DMS79 (cell line): ENCODE measurements around the gene TMEM132D.

Experiments used
- DNase-seq: peaks from one replicate; lab custom pipeline; 2025; lab: John Stamatoyannopoulos, UW

The TMEM132D gene

DNA sequence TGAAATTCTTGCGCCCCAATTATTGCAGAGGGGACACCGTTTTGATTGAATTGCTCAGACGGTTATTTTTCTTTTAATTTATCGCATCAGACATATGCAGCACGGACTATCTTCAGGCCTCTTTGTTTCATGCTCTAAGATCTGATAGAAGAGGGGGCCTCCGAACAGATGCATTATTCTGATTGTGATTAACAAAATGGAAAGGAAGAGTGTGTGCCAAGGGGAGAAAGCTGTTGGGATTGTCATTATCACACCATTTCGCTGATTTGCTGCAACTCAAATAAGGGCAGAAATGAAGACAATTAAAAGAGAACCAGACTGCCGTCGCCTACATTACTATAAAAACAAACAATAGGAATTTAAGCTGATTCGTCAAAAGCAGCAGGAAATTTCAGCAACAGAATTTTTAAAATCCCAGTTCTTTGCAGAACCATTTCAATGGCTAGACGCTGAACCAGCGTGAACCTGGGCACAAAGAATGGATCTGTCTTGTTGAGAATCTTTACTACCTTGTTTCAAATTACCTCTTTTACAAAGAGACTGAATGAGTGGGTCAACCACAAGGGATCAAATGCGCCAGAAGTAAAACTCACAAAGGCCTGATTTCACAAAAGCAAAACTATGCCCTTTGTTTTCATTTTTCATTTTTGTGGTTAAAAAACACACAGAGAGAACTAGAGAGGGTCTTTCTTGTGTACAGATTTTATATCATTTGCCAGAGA lies 30.6 kb downstream of the TMEM132D start:
- DNase-seq, result no peak

DNA sequence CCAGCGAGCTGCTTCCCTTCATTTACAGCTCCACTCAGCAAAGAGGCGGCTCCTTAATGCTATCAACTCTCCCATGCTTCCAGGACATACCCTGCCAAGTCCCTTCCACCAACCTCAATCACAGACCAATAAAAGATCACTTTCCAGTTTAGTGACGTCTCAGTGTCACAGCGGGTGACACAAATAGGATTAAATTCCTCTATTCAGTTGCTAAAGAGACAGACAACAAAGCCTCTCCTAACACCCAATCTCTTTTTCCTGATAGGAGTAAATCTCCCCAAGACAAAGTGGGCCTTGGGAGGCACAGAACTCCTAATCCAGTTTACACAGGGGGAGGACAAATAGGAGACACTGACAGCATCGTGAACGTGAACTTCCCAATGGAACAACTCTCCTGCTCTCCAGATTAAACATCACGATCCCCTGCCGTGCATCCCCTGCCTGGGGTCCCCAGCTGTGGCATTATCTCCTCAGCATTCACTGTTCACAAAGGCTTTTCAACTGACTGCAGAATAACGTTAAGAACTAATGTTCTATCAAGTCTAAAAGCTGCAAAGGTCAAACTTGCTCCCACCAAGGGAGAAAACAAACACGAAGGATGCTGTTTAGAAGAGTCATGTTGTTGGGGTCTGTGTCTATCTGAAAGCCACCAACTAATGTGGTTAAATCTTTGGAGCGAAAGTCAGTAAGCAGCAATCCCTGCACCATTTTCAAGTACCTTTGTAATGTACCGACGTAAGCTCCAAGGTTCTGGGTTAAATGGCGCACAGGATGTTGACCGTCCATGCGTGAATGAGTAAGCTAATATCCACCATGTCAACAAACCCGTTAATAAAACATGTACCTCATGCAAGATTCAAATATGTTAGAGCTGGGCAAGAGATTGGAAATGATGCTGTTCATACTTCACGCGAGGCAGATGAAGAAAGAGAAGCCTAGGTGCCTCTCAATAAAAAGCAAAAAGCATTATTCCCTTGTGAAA lies 31.5 kb downstream of the TMEM132D start:
- no peak for DNase-seq

DNA sequence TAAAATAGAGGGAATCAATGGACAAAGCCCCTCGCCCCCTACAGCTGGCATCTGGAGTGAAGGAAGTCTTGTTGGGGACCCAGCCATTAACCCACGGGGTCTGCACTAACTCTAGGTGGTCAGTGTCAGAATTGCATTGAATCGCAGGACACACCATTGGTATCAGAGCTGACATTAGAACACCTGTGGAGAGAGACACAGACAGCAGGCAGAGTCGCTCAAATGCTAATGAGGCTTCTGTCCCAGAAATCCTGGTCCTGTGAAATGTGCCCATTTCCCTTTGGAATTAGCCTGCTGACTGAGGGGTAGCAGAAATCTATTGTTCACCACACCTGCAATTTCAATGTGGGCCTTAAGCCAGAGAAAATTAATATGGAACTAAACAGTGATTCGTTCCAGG lies 33.0 kb downstream of the TMEM132D start:
- DNase-seq, result no peak

DNA sequence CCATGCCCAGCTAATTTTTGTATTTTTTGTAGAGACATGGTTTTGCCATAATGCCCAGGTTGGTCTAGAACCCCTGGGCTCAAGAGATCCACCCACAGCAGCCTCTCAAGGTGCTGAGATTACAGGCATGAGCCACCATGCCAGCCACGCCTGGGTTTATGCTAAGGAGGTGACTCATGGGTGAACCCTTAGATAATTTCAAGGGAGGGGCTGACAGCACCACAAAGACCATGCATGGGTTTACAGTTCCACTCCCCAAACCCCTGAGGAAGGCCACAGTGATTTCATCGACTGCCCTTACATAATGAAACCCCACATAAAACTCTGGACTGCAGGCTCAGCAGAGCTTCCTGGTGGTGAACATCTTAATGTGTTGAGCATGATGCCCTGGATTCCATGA lies 33.7 kb downstream of the TMEM132D start:
- no peak for DNase-seq

DNA sequence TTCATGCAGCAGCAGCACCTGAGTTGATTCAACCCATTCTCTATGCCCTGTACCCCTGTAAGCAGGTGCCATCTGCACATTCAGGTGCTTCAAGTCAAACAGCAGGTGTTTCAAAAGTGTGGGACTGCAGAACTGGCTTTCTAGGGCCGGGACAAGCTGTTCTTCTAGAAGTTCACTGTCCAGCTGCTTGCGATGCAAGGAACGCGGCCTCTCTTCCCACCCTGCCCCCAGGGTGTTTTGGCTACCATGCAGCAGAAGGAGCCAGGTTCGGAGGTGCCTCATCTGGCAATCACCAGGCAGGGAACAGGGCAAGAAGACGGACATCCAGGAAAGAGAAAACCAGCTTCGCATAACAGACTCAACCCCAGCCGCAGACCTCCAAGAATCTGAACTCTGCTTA lies 35.2 kb downstream of the TMEM132D start:
- no peak for DNase-seq

DNA sequence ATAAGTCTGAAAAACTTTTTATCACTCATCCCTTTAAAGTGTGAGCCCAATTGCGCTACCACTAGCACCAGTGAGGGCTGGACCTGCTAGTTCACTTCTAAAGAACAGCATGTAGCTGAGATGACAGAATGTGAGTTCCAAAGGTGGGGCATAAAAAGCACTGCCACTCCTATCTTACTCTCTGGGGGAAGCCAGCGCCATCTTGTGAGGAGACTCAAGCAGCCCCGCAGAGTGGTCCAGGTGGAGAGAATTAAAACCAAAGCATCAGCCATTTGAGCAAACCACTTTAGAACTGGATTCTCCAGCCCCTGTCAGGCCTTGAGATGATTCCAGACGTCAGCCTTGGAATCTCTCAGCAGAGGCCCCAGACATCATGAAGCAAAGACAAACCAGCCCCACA lies 39.9 kb downstream of the TMEM132D start:
- DNase-seq, result no peak

DNA sequence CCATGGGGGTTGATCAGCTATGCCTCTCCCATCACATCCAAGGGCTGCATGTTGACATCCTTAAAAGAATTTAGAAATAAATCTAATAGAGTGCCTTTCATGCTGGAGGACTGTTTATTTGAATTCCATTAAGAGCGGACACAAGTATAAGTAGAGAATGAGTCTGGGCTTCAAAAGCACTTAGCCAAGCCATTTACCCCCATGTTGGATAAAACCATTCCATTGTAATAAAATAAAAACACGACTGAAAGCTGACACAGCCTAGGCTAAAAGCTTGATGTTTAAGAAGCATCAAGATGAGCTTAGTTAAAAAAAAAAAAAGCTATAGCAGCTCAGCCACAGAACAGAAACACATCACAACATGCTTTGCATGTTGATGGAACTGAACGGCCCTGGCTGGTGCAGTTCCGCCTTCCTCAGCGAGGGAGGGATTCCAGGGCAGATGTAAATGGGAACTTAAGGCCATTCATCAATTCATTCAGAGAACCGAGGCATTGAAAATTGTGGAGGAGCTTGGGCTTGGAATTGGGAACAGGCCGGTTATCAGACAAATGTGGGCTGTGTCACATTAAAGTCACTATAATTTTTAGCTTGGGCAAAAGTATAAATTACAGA lies 41.2 kb downstream of the TMEM132D start:
- peak; percentile 70 for DNase-seq

DNA sequence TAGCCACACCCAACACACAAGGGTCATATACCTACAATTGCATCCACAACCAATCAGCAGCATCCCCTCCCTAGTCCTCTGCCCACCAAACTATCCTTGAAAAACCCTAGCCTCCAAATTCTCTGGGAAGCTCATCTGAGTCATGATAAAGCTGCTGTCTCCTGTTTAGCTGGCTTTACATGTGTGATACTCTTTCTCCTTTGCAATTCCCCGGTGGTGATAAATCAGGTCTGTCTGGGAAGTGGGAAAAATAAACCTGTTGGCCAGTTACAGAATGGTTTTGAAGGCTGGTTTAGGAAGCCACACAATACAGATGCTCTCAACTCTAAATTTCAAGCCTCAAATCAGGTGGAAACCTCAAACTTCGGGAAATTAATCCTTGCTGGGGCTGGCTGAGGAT lies 41.9 kb downstream of the TMEM132D start:
- DNase-seq, result no peak

DNA sequence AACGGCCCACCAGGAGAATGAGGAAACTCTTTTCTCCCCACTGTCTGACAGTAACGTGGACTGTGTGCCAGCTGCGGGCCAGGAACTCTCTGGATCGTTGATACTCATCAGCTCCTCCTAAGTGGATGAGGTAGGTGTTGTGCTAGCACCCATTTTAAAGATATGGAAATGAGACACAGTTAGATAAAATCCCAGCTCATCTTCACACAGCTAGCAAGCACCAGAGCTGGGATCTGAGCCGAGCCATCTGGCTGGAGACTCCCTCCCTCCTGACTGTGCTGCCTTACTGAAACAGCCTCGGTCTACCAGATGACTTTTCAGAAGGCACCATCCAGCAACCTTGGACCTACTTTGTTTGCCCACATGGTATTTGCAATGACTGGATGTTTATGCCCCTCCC lies 49.2 kb downstream of the TMEM132D start:
- no peak for DNase-seq

DNA sequence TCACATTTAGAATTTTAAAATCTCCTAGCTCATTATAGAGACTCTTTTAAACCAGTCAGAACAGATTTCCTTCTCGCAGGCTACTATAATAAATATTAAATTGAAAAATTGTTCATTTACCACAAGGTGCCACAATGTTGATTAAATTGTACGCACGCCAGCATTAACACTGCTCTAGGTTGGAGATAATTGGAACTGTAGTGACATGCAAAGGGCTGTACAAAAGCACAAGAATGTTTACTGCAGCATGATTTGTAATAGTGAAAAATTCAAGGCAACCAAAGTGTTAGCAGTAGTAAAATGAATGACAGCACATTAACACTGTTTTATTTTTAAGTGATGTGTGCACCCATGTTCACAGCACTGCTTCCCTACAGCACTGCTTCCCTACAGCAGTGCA lies 52.5 kb downstream of the TMEM132D start:
- no peak for DNase-seq

DNA sequence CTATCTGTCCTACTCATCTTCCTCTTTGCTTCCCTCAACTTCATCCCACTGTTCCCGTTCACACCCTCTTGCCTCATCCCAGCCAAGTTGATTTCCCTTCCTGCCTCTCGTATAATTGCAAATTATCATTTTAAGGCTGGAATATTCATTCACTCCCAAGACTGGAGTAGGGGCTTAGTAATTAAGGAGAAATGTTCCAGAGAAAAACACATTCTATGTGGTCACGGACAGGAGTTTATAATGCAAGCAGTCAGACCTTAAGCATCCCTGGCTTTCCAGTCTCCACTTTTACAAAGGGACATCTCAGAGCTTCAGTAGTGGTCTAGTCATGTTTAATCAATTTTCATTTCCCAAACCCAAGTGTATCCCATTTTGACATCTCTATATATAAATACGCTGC lies 54.9 kb downstream of the TMEM132D start:
- no peak for DNase-seq

DNA sequence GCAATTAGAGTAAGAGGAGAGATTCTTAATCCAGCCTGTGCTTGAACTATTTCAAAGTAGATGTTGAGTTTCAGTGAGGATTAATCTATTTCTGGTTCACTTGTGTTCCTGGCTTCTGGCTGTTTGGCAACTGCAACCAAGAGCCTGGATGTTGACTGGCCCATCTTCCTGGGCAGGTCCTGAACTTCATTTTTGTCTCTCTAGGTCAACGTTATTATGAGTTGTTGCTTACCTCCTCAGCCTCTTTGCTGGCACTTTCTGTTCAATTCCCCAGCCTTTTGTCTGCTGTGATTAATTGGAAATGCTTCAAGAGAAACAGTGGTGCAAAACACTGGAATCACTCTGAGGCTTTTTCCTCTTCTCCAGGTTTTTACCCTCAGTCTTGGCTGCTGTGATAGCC lies 56.8 kb downstream of the TMEM132D start:
- DNase-seq, result no peak

DNA sequence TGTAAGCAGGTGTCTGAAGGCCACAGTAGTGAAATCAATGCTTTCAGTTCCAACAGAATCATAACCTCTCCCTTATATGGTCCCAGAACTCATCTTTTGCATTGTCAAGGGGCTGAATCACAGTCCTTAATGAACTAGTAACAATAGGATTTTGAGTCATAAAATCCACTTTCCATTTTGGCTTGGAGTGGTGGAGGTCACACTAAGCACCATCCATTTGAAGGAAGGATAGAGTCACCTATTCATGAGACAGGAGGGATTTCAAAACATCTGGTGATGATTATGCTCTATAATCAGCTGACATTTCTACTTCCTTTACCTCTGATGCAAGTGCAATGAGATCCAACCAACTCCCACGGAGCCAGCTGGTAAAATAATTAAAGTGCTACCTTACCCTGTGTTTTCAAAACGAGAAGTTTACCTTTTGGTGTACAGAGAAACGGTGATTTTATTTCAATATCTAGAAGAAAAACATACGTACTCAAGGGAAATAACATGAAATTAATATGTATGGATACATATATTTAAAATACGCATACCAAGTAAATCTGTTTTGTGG lies 59.1 kb downstream of the TMEM132D start:
- no peak for DNase-seq

DNA sequence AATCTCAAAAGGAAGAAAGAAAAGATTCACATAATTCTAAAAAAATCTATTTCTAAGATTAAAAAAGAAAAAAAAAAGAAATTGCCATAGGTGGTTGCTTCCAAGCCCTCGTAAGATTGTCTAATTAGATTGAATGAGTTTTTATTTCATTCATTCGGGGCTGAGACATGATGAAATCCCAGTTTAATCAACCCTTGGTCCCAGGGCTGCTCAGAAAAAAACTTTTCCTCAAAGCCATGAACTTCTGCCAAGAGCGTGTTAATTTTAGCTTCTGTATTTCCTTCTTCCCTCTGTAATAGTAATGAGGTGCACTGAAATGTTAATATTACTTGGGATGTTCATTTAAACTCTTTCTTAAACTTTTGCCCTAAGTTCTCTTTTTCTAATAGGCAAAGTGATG lies 62.6 kb downstream of the TMEM132D start:
- no peak for DNase-seq

DNA sequence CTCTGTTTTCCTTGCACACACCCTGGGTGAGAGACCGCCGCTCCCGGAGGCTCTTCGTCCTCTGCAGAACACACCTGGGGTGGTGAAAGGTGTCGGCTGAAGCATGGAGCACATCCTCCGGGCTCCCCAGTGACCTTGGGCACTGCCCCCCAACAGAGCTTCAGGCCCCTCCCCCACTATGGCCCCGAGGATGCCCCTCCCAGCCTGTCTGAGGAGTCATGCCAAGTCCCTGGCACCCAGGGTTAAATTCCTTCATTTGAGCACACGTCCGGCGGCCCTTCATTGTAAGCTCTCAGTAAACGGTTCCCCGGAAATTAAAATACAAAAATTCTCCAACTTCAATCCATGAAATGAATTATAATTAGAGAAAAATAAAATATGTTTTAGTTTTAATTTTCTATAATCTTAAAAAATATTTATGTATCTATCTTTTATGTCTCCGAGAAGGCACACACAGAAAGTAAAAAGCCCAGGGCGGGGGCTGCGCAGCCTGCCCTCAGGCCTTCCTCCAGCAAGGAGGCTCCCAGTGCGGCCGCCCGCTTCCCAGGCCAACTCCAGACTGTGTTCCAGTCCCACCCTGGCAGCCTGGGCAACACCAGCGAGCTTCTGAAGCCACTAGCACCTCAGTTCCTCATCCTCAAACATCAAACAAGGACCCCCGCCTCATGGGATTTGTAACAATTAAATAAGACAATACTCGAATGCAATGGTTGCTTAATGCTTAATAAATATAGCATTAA lies 63.5 kb downstream of the TMEM132D start:
- DNase-seq, result no peak

DNA sequence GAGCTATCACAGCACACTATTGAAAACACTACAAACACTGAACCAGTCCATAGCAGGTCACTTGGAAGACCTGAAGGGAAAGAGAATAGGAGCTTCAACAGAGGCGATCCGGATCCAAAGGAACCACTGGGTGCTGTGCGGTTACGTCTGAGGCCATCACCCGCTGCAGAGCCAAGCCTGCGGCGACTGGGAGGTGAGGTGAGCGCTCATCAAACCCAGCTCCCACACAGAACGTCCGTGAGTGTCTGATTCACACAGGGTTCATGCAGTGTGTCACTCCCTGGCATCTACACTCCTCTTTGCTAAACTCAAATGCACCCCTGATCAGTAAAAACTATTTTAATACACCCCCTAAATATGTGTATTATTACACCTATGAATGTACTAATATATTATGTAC lies 64.1 kb downstream of the TMEM132D start:
- no peak for DNase-seq

DNA sequence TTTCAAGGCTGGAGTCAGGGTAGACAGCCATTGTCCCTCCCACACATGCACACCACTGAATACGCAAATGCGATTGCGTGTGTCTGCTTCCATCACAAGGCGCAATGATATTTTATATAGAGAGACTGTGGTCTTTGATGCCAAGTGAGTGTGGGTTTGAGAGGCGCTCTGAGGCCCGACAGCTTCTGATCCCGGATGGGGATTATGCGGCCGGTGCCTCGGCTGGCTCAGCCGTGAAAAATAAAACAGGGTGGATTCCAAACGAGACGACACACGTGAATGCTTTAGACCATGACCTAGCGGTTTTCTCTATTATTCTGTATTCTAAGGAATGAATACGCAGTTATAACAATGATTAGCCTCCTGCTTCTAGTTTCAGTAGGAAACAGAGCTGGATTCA lies 72.5 kb downstream of the TMEM132D start:
- no peak for DNase-seq

DNA sequence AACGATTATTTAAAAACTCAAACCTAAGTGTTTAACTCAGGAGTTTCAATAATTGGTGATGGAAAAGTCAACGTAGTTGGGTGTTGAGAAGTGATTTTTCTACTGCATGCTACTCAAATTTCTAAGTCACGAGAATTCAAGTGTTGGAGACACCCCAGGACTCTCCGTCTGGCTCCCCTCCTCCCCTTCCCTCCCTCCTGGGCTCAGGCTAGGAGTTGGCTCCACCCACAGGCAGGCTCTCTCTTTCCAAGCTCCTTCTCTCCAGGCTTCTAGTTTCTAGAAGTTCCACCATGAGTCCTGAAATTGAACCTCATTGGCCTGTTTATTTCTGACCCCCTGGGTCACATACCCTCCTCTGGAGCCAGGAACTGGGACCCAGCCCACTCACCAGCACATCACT lies 73.0 kb downstream of the TMEM132D start:
- no peak for DNase-seq

DNA sequence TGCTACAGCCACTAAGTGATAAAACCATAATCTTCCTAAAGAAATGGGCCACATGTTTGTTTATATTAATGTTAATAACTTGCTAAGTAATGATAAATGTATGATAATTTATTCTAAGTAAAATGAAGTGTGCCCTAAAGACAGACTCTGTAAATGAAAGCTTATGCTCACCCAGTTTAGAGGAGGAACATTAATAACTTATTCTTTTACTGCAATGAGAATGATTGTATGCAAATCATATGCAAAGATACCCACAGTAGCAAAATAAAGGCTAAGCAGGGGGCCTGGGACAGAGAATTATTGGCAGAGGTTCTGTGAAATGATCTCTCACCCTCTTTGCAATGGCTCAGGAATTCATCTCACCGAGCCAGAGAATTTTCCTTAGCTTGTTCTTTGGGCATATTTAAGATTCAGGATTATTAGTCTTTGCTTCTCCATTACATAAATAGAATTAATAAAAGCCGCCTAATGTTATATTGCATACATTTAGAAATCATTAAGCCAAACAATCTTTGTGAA lies 75.9 kb downstream of the TMEM132D start:
- DNase-seq, result no peak

DNA sequence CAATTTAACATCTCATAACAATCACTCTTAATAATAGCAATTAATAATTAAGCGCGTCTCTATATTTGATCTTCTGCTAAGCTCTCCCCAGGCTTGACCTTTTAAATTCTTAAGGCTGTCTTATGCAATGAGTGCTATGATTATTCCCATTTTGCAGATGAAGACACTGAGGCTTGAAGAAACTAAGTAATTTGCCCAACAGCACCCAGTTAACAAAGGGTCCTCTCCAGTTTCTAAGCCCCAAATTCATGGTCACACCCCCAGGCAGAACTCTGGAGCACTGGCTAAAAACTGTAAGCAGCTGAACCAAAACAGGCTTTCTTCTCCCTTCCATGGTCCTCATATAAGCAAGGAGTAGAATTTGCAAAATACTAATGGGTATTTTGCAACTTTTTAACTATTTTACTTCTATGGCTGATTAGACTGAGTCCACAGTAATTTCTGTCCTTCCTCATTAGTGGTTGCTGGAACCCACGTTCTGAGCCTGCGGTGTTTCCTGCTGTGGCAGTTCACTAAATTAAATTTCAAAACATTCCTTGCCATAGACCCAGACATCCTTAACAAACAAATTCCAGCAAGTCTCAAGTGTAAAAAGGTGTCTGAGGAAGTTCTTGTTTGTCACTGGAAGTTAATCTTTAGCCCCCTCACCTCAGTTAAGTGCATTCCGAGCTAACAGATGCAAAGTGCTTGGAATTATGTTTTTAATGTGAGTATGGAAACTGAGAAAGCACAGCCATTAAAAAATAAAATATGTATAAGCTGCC lies 76.5 kb downstream of the TMEM132D start:
- DNase-seq, result no peak

DNA sequence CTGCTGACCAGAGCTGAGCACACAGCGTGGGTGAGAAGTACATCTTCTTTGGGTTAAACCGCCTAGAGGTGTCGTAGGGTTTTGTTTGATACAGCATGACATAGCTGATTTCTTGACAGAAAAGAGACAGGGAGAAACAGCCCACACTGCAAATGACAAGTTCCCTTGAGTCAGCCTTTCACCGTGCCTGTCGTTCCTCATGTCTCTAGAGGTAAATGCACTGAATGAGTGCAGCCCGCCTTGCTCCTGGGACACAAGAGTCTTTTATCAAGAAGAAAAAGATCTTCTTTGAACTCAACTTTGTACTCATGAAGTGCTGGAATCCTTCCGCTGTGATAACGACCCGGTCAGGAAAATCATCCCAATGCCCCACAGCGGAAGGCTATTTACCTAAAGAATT lies 77.6 kb downstream of the TMEM132D start:
- no peak for DNase-seq
